Measurements from ENCODE around the gene DHRS9.
"Not testable (repeated sequence)": the region's sequence is repeated elsewhere in the genome, so short reads cannot be mapped to it uniquely, and the experiment has no call there.

Gene DHRS9

DNA sequence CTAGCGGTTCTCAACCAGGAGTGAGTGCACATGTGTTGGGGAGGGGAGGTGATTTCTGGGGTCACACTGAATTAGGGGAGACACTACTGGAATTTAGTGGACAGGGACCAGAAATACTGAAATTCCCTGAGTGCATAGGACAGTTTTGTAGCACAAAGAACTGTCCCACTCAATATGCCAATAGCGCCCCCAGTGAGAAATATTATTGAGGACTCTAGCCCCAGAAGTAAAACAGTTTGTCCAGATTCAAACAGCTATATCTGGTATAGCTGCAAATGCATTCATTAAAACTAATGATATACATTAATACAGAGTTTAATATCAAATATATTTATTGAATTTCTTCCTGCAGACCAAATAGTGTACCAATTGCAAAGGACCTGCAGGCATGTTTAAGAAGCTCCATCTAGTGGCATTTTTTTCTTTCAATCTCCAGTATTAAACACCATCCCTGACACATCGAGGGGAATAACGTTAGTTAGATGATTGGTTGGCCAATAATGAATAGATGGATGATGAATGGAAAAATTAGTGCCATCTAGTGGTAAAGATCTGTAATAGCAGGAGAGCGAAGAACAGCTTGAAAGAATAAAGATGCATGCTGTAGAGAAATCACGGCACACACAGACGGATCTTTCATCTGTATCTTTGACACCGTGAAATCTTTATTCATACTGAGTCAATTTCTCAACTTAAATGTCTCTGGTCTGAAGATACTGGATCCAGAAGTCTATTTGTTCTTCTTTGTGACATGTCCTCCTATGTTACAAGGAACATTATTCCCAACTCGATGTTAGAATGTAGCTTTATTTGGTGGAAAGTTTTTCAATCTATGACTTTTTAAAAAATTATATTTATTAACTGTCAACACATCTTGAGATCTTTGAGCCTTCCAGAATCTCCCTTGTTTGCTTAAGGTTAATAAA, 62.5 kb downstream of the DHRS9 start:
- DNase-seq (ENCODE audit: low read depth in 2 of 2) = no peak

- DNase-seq (ENCODE audit: low read depth in 2 of 2) = not testable (repeated sequence)
Measured at GRCh38 chr2:169134272-169134671, 64.9 kb downstream of the DHRS9 start.

- not testable (repeated sequence) for DNase-seq (ENCODE audit: low read depth in 2 of 2)
Measured at GRCh38 chr2:169136428-169136827, 67.1 kb downstream of the DHRS9 start.

- no peak for DNase-seq (ENCODE audit: low read depth in 2 of 2)
Measured at GRCh38 chr2:169136885-169137534, 67.6 kb downstream of the DHRS9 start.

DNA sequence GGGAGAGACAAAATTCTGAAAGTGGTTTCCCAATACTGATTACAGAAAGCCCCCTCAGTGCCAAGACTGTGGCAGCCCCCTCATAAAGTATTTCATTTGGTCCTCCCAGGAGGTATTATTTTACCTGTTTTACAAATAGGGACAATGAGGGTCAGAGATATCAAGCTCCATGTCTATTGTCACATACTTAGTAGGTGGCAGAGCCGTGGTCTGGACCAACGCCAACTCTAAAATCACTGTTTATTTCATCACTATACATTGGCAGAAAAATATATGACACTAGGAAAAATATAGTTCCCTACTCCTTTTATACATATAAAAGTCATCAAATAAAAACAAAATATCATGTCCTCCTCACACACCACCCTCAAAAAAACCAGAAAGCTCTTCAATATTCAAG, 68.6 kb downstream of the DHRS9 start:
- no peak for DNase-seq (ENCODE audit: low read depth in 2 of 2)

DNA sequence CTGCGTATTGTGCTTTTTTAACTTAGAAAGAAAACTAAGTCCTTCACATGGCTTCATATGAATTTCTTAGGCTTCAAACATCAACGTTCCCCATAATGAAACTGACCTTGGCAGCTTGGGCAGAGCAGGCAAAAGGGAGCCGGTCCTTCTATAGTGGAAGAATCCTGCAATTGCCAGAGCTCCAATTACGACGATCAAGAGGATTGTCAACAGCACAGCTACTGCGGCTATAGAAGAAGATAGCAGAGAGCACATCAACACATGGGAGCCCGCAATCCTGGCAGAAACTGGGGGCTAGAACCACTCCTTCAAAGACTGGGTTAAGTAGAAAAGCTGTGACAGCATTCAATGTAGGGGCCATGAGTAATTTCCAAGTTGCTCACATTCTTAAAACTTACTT, 69.8 kb downstream of the DHRS9 start:
- DNase-seq (ENCODE audit: low read depth in 2 of 2) = no peak

- DNase-seq (ENCODE audit: low read depth in 2 of 2) = no peak
Measured at GRCh38 chr2:169139993-169140767, 70.8 kb downstream of the DHRS9 start.

DNA sequence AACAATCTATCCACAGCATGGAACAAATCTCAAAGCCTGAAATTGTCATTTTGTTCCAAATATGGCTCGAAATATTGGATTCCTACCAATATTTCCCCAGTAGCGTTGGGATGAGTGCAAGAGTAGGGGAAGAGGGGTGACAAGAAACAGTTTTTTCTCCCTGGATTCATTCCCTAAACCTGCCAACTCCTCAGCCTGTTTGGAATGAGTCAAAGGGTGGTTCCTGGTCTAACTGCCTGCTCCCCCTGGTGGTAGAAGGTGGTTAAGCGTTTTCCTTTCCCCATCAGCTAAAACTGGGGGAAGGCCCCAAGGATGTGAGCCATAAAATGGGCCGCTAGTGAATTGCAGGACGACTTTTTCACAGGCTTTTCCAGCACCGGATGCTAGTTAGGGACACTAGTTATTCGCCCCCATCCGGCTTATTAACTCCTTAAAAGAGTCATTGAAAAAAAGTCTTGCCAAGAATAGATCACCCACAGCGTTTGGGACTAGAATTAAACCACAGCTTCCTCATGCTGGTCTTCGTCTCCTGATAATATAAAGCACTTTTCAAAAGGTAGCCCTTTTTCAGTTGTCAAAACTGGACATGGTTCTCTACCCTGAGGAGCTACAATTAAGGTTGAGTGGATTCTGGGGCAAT, 72.5 kb downstream of the DHRS9 start:
- DNase-seq (ENCODE audit: low read depth in 2 of 2) = peak; percentile 15 to 36

DNA sequence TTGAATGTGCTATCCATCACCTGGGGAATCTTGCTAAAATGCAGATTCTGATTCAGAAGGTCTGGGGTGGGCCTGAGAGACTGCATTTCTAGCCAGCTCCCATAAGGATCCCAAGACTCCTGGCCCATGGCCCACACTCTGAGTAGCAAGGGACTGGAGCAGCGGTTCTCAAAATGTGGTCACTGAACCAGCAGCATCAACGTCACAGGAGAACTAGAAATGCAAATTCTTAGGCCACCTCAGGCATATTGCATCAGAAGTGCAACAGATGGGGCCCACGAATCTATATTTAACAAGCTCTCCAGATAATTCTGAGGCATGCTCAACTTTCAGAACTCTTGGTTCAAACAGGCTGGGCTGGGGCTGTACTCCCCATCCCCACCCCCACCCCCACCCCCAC, 74.6 kb downstream of the DHRS9 start:
- DNase-seq (ENCODE audit: low read depth in 2 of 2) = no peak

All from stimulated activated CD4-positive, alpha-beta T cell treated with anti-CD3 and anti-CD28 coated beads, Interleukin-1b, Interleukin-23, amount 100 ng/mL, for 1 hour (primary cell).